Activated CD8-positive, alpha-beta memory T cell treated with anti-CD3 and anti-CD28 coated beads for 48 hours (primary cell): ENCODE data around the gene STOML2.

Experiments
- DNase-seq, 3 experiments: peaks; one replicate each; pipeline ENCODE4 v3.0.0-alpha.2; 2020; ENCODE audit warnings: low read depth in 2 of 3, low spot score in 2 of 3

STOML2 gene

GRCh38 chr9:35072461-35073278 is 30.3 kb downstream of the STOML2 start, which contains the start of gene VCP:
Gene VCP, minus strand, starts transcription at chr9:35072625. Its CDS starts 272 bp downstream, at chr9:35072353.
- DNase-seq = peak; percentile 62 to 94 (median 89)

- peak; percentile 46 to 70 (median 65) for DNase-seq
These were observed 31.0 kb downstream of the STOML2 start for GRCh38 chr9:35071814-35072460.

- DNase-seq = no peak
These were observed 31.8 kb downstream of the STOML2 start for GRCh38 chr9:35070823-35071813.

GRCh38 chr9:35069020-35069419 is 33.9 kb downstream of the STOML2 start:
- DNase-seq = no peak

- no peak for DNase-seq
These were observed 35.9 kb downstream of the STOML2 start for GRCh38 chr9:35067056-35067455.

- no peak for DNase-seq
These were observed 42.3 kb downstream of the STOML2 start for GRCh38 chr9:35060548-35061207.

- no peak for DNase-seq
These were observed 43.5 kb downstream of the STOML2 start for GRCh38 chr9:35059438-35059837.

- DNase-seq = no peak
These were observed 45.7 kb downstream of the STOML2 start for GRCh38 chr9:35057271-35057620.

GRCh38 chr9:35056571-35057270 is 46.2 kb downstream of the STOML2 start:
- no peak for DNase-seq

- no peak for DNase-seq
These were observed 47.9 kb downstream of the STOML2 start for GRCh38 chr9:35054871-35055644.

- no peak for DNase-seq
These were observed 48.6 kb downstream of the STOML2 start for GRCh38 chr9:35054185-35054835.

- no peak for DNase-seq
These were observed 51.6 kb downstream of the STOML2 start for GRCh38 chr9:35051069-35051967.
